22Rv1 (cell line): ENCODE measurements around the gene CD7.
A peak's percentile ranks its signal among the peaks of the same experiment; 100 is the strongest.

Experiments
- H3K27ac ChIP-seq: fragments of 450-650 bp; 2 replicates; pipeline ENCODE4 v1.5.1; 2017
- ZFX ChIP-seq: fragments of 450-650 bp; IDR thresholded peaks from 2 replicates; pipeline ENCODE4 v1.6.1; 2017; ENCODE audit warnings: antibody characterized with exemption, borderline replicate concordance
- TF ChIP-seq, protein P1 (sequence below): fragments of 450-650 bp; IDR thresholded peaks from 2 replicates; pipeline ENCODE4 v1.5.1; 2017; ENCODE audit warnings: mild to moderate bottlenecking

CD7 gene

GRCh38 chr17:82301300-82301915 is 16.0 kb downstream of the CD7 start:
- no peak overlapping the region for H3K27ac ChIP-seq
- no peak for TF ChIP-seq ZFX
- TF ChIP-seq, protein P1, sequence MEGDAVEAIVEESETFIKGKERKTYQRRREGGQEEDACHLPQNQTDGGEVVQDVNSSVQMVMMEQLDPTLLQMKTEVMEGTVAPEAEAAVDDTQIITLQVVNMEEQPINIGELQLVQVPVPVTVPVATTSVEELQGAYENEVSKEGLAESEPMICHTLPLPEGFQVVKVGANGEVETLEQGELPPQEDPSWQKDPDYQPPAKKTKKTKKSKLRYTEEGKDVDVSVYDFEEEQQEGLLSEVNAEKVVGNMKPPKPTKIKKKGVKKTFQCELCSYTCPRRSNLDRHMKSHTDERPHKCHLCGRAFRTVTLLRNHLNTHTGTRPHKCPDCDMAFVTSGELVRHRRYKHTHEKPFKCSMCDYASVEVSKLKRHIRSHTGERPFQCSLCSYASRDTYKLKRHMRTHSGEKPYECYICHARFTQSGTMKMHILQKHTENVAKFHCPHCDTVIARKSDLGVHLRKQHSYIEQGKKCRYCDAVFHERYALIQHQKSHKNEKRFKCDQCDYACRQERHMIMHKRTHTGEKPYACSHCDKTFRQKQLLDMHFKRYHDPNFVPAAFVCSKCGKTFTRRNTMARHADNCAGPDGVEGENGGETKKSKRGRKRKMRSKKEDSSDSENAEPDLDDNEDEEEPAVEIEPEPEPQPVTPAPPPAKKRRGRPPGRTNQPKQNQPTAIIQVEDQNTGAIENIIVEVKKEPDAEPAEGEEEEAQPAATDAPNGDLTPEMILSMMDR = no peak

DNA sequence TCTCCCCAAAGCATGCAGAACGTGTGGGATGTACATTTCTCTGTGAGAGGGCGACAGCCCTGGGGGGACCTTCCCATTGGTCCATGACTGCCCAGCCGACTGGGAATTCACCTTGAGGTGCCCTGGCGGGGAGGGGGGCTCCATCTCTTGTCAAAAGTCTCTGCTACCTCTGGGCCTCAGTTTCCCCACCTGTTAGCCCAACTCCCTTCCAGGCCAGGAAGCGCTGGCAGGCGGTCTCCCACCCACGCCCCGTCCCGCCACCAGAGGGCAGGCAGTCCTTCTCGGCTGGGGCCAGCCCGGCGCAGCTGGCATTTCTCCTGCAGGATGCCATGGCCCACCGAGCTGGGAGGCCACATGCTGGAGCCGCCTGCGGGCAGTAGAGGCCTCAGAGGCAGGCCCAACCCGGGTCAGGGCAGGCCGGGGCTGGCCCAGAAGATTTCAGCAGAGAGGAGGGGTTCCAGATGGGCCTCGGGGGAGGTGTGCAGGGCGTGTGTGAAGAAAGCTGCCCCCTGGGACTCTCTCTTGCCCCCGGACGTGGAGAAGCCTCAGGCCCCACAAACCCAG is 16.6 kb downstream of the CD7 start:
- H3K27ac ChIP-seq = no peak overlapping the region
- TF ChIP-seq ZFX = no peak
- TF ChIP-seq, protein P1 = peak; percentile 93

DNA sequence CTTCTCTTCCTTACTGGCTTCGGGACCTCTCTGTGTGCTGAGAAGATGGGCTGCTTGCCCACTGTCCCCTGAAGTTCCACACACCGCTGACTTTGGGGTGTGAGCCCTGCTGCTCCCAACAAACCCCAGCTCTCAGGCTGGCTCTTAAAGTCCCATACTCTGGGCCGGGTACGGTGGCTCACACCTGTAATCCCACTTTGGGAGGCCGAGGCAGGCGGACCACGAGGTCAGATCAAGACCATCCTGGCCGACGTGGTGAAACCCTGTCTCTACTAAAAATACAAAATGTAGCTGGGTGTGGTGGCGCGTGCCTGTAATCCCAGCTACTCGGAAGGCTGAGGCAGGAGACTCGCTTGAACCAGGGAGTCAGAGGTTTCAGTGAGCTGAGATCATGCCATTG is 17.2 kb downstream of the CD7 start:
- TF ChIP-seq ZFX = no peak
- TF ChIP-seq, protein P1 = no peak

DNA sequence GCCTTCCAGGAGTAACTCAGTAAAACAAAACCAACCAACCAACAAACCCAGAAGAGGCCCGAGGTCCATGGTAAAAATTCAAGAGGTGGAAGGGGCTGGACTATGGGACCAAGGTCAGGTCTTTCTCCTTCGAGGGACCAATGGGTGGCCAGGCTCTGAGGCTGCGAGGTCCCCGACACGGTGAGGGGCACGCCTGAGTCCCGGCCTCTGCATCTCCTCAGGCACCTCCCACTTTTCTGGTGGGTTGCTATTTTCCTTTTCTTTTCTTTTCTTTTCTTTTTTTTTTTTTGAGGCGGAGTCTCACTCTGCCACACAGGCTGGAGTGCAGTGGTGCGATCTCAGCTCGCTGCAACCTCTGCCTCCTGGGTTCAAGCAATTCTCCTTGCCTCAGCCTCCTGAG is 18.0 kb downstream of the CD7 start:
- TF ChIP-seq, protein P1 = no peak
- TF ChIP-seq ZFX = no peak

More for the DNA sequence above, 17.2 kb downstream of the CD7 start:
- peak overlapping the region; percentile 97; the same call in 1 of the 2 replicates for H3K27ac ChIP-seq

DNA sequence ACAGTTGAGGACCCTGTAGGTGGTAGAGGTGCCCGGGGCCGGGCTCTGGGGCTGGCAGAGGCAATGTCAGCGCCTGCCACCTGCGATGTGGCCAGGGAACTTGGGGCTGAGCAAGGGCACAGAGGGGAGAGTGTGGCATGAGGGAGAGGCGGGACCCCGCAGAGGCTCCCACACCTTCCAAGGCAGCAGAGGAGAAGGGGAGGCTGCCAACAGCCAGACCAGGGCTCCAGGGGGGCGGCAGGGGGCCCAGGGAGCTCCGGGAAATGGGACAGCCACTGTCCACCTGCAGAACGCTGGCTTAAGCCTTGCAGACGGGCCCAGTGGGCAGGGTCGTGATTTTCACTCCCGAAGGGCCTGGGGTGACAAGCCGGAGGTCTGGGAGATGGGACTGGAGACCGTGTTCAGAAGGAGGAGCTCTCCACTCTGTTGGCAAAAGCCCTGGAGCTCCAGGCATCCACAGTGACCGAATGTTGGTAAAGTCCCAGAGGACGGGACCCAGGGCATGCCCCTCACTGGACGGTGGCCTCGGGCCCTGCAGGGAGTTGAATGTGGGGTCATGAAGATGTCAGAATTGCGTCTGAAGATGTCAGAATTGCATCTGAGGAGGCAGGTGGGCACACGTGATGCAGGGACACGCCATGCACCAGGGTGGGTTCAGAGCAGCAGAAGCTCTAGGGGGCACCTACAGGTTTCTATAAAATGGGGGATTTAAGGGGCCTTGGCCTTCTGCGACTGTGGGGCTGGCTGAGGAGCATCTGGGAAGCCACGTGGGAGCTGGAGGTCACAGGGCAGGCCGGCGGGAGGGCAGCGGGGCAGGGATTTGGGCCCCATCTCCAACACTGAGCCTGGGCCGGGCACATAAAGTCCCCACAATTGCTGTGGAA is 18.6 kb downstream of the CD7 start:
- H3K27ac ChIP-seq = peak overlapping the region; percentile 97
- no peak for TF ChIP-seq ZFX
- TF ChIP-seq, protein P1 = no peak

More for the DNA sequence above, 18.0 kb downstream of the CD7 start:
- peak overlapping the region; percentile 97 for H3K27ac ChIP-seq

DNA sequence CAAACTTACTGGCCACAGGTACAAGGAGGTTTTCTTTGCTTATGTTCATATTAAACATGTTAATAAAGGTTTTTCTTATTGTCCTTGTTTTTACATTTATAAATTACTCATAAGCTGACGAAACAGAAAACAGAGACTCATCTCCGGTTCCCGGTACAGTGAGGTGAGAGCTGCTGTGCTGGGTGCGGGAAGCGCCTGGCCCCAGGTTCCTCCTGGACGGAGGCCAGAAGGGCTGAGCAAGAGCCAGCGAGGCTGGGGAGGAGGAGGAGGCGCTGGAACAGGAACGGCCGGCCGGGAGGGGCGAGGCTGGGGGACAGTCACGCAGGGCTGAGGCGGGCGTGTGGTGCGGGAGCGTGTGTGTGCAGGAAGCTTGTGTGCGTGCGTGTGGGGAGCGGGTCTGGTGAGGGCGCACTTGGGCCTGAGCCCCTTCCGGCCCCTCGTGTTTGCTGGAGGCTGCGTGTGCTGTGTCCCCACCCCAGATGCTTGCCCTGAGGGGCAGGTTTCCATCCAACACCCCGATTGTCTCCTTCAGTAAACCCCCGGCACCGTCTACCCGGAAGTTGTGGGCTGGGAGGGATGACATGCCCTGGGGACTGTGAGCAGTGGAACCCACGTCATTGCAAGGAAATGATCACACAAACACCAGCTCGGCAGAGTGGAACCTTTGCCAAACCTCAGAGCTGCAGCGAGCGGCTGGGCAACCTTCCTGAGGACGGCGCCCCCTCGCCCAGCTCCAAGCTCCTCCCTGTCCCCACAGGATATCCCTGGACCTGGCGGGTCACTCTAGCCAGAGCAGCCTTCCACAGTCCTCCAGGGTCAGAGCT is 19.5 kb downstream of the CD7 start:
- TF ChIP-seq, protein P1 = 0 out of 2 replicates have a peak, but pooled peaks have one; percentile 6
- TF ChIP-seq ZFX = no peak
- H3K27ac ChIP-seq = peak overlapping the region; percentile 97
